Activated CD4-positive, alpha-beta T cell treated with anti-CD3 and anti-CD28 coated beads, Interleukin-2, amount 50 U/mL, for 16 hours (primary cell): ENCODE results near the gene MRPS10.

Experiments
- DNase-seq: peaks from one replicate; pipeline ENCODE4 v3.0.0-alpha.2; 2020

Gene MRPS10

GRCh38 chr6:42217519-42218367 is at the start of gene MRPS10:
Gene MRPS10, minus strand, starts transcription at chr6:42217861. Its CDS starts 12 bp downstream, at chr6:42217849.
- DNase-seq: peak; percentile 96

- no peak for DNase-seq
These were observed 48.9 kb upstream of the MRPS10 start for GRCh38 chr6:42266538-42266937.

GRCh38 chr6:42264852-42265390 is 47.3 kb upstream of the MRPS10 start:
- DNase-seq: no peak

- DNase-seq: no peak
These were observed 46.6 kb upstream of the MRPS10 start for GRCh38 chr6:42264162-42264851.

DNA sequence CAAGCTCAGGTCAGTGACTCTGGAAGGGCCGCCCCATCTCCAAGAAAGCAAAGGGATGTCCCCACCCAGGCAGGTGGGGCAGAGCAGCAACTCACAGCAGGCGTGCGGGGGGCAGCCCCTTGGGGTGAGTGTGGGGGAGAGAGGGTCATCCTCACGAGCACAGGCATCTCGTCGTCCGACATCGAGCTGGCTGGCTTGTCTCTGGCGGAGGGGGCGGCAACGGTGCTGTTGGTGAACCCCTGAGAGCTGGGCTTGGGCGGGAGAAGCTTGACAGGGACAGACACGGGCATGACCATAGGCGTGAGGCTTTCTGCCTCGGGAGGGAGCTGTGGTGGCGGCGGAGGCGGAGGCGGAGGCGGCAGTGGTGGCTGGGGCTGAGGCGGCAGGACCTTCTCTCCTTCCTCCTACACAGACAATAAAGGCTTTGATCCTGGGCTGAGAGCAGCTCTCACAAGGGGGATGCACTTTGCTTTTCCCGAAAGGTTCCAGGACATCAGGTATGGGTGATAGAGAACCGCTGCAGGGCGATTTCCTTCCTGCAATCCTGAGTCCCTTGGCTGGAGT is 45.6 kb upstream of the MRPS10 start:
- DNase-seq: no peak

GRCh38 chr6:42260972-42261371 is 43.3 kb upstream of the MRPS10 start:
- no peak for DNase-seq

DNA sequence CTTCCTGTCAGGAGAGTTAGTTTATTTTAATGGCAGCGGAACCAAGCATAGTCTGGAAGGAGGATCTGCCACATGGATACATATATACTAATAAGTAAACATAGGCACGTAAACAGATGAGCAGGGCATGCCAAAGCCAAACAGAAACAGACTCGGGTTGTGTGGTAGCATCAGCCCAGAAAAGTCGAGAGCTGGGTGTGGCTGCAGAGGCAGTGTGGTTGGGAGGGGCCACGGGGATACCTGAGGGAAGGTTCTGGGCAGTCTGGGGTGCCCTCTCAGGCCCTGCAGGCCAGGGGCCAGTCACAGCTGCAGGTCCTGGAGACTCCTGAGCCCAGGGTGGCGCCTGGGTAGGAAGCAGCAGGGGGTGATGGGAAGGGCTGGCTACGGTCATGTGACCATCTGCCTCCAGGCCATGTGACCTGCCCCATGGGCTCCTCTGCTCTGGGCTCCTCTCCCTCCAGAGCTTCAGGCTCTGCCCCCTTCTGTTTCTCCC is 42.8 kb upstream of the MRPS10 start:
- no peak for DNase-seq

- no peak for DNase-seq
These were observed 42.3 kb upstream of the MRPS10 start for GRCh38 chr6:42259841-42260395.

DNA sequence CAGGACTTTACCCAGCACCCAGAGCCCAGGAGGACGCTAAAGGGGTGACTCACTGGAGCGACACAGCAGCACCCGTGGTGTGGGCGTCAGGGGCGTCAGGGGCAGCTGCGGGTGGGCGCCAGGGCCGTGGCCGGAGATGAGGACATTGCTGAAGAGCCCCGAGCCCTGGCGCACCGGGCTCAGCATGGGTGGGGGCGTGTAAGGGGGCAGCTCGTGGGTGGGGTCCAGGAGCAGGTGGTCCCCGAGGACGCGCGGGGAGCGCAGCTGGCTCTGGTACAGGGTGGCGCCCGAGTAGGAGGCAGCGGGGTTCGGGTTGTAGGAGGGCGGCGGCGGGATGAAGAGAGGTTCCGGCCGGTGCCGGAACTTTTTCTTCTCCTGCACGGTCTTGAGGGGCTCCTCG is 41.6 kb upstream of the MRPS10 start:
- no peak for DNase-seq

- DNase-seq: no peak
These were observed 40.0 kb upstream of the MRPS10 start for GRCh38 chr6:42257614-42258013.

GRCh38 chr6:42257063-42257462 is 39.4 kb upstream of the MRPS10 start:
- DNase-seq: no peak

DNA sequence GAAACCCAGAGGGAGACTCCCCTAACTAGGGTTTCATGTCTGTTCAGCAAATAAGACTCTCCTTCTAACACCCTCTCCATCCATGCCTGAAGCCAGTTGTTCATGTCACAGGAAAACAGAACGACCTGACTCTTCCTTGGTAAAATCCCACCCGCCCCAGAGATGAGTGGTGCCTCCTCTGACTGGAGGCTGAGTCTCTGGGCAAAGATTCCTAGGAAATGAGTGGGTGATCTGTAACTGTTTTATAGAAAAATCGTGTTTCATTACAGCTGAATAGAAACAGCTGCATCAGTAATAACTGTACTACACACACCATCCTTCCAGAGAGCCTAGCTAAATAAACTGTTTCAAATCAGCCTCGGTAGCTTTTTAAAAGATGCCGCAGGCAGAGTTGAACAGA is 37.4 kb upstream of the MRPS10 start:
- DNase-seq: no peak

- DNase-seq: no peak
These were observed 36.8 kb upstream of the MRPS10 start for GRCh38 chr6:42254505-42254904.

- DNase-seq: no peak
These were observed 34.4 kb upstream of the MRPS10 start for GRCh38 chr6:42251911-42252637.

GRCh38 chr6:42251500-42251899 is 33.8 kb upstream of the MRPS10 start:
- no peak for DNase-seq

DNA sequence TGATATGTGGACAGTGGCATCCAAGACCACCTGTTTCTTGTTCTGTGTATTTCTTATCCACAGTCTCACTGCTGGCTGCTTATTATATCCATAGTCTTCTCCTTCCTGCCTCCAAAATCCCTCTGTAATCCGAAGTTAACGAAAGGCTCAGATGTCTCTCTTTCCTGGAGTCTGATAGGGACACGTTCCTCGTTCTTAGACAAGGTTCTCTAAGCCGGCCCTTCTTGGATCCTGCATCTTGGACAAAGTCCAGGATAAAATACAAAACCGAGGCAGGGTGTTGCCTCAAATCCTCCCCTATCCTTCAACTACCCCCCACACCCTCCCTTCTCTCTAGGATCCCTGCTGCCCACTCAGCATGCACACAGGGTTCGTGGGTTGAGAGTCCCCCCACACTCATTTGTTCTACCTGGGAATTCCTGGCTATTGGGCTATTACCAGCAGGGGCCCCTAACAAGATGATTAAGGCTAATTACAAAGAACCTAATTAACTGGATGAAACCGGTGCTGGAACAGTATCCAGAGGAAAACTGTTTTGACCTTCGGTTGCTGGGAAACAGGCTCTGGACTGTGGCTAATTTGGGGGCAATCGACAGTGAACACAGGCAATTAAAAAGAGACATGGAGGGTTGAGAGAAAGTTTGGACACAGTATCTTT is 32.7 kb upstream of the MRPS10 start:
- DNase-seq: no peak

GRCh38 chr6:42249279-42249678 is 31.6 kb upstream of the MRPS10 start:
- DNase-seq: no peak

DNA sequence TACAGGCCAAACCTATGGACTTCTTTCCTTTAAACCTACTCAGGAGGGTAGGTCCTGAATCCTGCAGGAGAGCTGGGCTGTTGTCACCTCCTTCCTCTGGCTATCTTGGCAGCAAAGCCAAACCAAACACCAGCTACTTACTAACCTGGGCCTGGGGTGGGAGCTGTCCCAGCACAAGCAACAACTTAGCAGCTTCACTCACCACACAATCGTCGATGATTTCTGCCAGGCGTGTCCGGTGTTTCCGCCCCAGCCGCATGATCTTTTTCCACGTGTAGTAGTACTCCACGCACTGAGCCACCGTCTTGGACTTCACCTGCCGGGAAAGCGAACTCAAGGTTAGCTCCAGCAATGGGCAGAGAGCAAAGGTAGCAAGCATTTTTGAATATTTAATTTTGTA is 25.4 kb upstream of the MRPS10 start:
- no peak for DNase-seq

DNA sequence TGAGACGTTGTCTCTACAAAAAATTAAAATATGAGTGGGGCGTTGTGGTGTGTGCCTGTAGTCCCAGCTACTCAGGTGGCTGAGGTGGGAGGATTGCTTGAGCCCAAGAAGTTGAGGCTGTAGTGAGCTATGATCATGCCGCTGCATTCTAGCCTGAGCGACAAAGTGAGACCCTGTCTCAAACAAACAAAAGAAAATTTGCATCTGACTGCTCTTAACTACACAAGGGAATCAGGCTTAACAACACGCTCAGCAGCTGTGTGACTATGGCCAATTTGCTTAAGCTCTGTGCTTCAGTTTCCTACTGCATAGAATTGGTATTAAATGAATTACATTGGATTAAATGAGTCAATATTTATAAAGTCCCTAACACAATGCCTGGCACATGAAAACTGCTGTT is 24.3 kb upstream of the MRPS10 start:
- DNase-seq: no peak

DNA sequence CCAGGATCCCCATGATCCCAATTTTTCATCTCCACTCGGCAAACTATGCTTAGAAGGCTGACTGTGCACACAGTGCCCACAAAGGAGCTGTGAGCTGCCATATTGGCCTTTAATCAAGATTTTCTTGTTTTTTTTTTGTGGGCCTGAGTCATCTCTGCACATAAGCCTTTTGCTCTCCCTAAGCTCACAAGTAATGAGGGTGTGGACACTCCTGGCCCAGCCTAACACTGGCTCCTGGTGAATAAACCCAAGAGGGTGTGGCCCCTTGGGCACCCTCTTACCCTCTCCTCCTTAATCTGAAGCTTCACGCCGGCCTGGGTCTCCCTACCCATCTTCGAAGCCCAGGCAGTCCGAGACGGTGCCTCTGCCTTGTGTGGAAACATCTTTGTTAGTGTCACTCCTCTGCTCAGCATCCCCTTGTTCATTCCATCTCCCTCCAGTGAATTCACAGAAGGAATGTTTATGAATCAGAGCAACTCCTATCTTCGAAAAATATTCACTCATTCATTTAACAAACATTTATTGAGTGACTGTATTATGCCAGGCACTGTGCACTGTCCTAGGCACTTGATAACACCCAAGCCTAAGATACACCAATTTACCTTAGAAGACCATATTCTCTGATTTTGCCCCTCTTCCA is 22.2 kb upstream of the MRPS10 start:
- no peak for DNase-seq

DNA sequence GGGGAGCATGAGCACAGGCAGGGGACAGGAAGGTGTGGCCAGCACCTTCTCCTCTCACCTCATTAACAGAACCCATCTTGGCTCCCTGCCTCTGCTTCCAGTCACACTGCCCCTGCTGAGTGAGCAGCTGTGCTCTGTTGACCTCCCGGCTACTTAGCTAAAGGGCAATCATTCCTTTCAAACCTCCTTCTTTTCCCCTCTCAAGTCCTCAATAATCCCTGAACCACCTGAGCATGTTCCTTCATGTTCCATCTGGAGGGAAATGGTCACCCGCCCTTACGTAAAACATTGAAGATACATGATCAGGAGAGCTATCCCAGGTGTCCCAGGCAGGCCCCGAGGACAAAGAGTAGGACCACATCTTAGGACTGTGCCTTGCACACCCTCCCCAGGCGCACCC is 21.7 kb upstream of the MRPS10 start:
- DNase-seq: no peak

GRCh38 chr6:42237857-42238256 is 20.2 kb upstream of the MRPS10 start:
- DNase-seq: no peak
